Glutamatergic neuron (in vitro differentiated cells): Measurements from ENCODE around the gene HSPD1. TPM values are rescaled to one million over a fixed set of nuclear protein-coding genes. Genes with fewer than 3 reads are reported as not detected.

Experiments
- DNase-seq: peaks from one replicate; pipeline ENCODE4 v3.0.0; 2022
- H3K27ac Mint-ChIP-seq: one replicate; pipeline ENCODE4 v1.8.0; 2020; ENCODE audit warnings: mild to moderate bottlenecking, mixed read lengths, inconsistent platforms; ENCODE audit not compliant: unreplicated experiment
- H3K27me3 Mint-ChIP-seq: one replicate; pipeline ENCODE4 v1.8.0; 2020; ENCODE audit warnings: mild to moderate bottlenecking, moderate library complexity, mixed read lengths, inconsistent platforms; ENCODE audit not compliant: unreplicated experiment
- H3K36me3 Mint-ChIP-seq: one replicate; pipeline ENCODE4 v1.8.0; 2020; ENCODE audit warnings: mild to moderate bottlenecking, mixed read lengths, inconsistent platforms; ENCODE audit not compliant: unreplicated experiment
- H3K4me1 Mint-ChIP-seq: one replicate; pipeline ENCODE4 v1.8.0; 2020; ENCODE audit warnings: mild to moderate bottlenecking, low read depth, mixed read lengths, inconsistent platforms; ENCODE audit not compliant: unreplicated experiment
- H3K4me3 Mint-ChIP-seq: one replicate; pipeline ENCODE4 v1.8.0; 2020; ENCODE audit warnings: mild to moderate bottlenecking, mixed read lengths, inconsistent platforms; ENCODE audit not compliant: unreplicated experiment
- H3K9me3 Mint-ChIP-seq: one replicate; pipeline ENCODE4 v1.8.0; 2020; ENCODE audit warnings: mild to moderate bottlenecking, moderate library complexity, mixed read lengths, inconsistent platforms; ENCODE audit not compliant: unreplicated experiment
- CTCF ChIP-seq: fragments of 200-600 bp; sonication (generic); IDR thresholded peaks from one replicate; pipeline ENCODE4 v1.5.0; 2021; ENCODE audit not compliant: partially characterized antibody, unreplicated experiment
- total RNA-seq: library from RNA; stranded (reverse); fragmentation: NEBNext Ultra II Directional; extraction: Animal tissue kit (Norgen Biotek cat#: 25700); gene quantifications from one replicate; pipeline ENCODE4 v1.2.1, GENCODE V29; 2021; ENCODE audit not compliant: unreplicated experiment

The HSPD1 gene
- total RNA-seq, 1 donor from 2014 or later: 187 TPM

GRCh38 chr2:197446844-197447243 lies 52.8 kb downstream of the HSPD1 start:
- Mint-ChIP-seq H3K36me3 (no peaks in the 10 kb centered on the region), H3K27me3 (no peaks in the 10 kb centered on the region), H3K4me1 (no peaks in the 10 kb centered on the region), H3K9me3 (peaks cover 3% of the 10 kb centered on the region), H3K27ac (no peak overlapping the region), H3K4me3 (no peak overlapping the region)
- TF ChIP-seq CTCF: no peak
- DNase-seq: no peak

DNA sequence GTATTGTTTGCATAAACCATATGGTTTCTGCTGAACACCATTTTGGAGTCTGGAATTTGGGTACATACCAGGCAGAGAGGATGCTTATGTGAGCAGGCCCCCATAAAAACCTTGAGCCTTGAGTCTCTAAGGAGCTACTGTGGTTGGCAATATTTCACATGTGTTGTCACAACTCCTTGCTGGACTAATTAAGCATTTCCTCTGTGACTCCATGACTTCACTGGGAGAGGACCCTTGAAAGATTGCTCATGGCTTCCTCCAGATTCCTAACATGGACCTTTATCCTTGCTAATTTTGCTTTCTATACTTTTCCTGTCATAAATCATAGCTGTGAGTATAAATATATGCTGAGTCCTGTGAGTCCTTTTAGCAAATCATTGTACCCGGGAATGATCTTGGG lies 53.9 kb downstream of the HSPD1 start:
- no peaks in the 10 kb centered on the region for H3K36me3 Mint-ChIP-seq
- no peak overlapping the region for H3K27ac Mint-ChIP-seq
- no peak overlapping the region for H3K4me3 Mint-ChIP-seq
- TF ChIP-seq CTCF: no peak
- H3K9me3 Mint-ChIP-seq: peaks cover 3% of the 10 kb centered on the region
- DNase-seq: no peak
- H3K4me1 Mint-ChIP-seq: no peaks in the 10 kb centered on the region
- no peaks in the 10 kb centered on the region for H3K27me3 Mint-ChIP-seq

DNA sequence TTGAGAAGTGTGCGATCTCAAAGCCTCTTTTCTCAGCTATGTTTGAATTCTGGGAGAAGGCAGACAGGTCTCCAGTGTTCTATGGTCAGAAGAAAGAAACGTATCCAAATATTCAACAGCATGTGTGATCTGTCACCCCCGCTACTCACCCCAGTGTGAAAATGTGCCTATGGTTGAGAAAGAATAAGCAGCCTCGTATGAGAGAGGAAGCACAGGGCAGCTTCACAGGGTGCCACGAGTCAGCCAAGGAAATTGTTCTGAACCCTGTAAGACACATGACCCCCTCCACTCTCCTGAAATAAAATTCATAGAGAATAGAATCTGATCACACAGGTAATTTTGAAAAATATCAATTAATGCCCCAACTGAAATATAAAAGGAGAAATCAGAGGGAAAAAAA lies 56.8 kb downstream of the HSPD1 start:
- H3K27me3 Mint-ChIP-seq: no peaks in the 10 kb centered on the region
- H3K27ac Mint-ChIP-seq: no peak overlapping the region
- H3K4me1 Mint-ChIP-seq: no peaks in the 10 kb centered on the region

GRCh38 chr2:197437380-197437779 lies 62.3 kb downstream of the HSPD1 start:
- Mint-ChIP-seq H3K4me3 (no peak overlapping the region), H3K4me1 (peaks cover 3% of the 10 kb centered on the region), H3K27me3 (peaks cover 4% of the 10 kb centered on the region), H3K27ac (no peak overlapping the region), H3K36me3 (no peaks in the 10 kb centered on the region), H3K9me3 (peaks cover 4% of the 10 kb centered on the region)
- TF ChIP-seq CTCF: no peak
- no peak for DNase-seq

More for the DNA sequence above, 56.8 kb downstream of the HSPD1 start:
- TF ChIP-seq CTCF: no peak
- no peak for DNase-seq
- no peaks in the 10 kb centered on the region for H3K36me3 Mint-ChIP-seq
- H3K4me3 Mint-ChIP-seq: no peak overlapping the region
- H3K9me3 Mint-ChIP-seq: peaks cover 3% of the 10 kb centered on the region

Other genes starting within 250 kb of the HSPD1 start
- 12.0 TPM for gene ANKRD44, start 189.1 kb downstream of the HSPD1 start, total RNA-seq
- gene SF3B1, start 64.8 kb downstream of the HSPD1 start, total RNA-seq: 401 TPM
- 13.2 TPM for gene COQ10B, start 46.3 kb downstream of the HSPD1 start, total RNA-seq
- 83.5 TPM for gene HSPE1, start 539 bp upstream of the HSPD1 start, total RNA-seq
- 46.4 TPM for gene MOB4, start 16.2 kb upstream of the HSPD1 start, total RNA-seq
- gene RFTN2, start 175.7 kb upstream of the HSPD1 start, total RNA-seq: 2.5 TPM
- gene MARS2, start 205.5 kb upstream of the HSPD1 start, total RNA-seq: 5.6 TPM